Measurements from ENCODE around the gene GPN3.
"Not testable (repeated sequence)": the region's sequence is repeated elsewhere in the genome, so short reads cannot be mapped to it uniquely, and the experiment has no call there.

GPN3 gene

DNA sequence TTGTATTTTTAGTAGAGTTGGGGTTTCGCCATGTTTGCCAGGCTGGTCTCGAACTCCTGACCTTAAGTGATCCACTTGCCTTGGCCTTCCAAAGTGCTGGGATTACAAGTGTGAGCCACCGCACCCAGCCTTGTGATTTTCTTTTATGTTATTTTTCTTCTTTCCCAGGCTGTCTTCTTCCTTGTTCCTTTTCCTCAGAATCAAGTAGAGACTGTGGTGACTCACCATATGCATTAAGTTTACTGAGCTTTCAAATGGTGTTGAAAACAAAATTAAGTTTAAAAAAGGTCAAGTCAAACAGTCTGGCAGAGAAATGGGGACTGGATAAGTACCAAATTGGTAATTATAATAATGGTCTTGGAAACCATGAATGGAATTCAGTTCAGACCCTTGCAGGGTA is 23.6 kb downstream of the GPN3 start:
- DNase-seq (ENCODE audit: low read depth): no peak
- H3K4me3 ChIP-seq (replicated peaks; ENCODE audit: low read depth, low read length): no peak overlapping the region
- TF ChIP-seq CTCF (IDR thresholded peaks at IDR 0.05; ENCODE audit: low read length, missing control alignments): no peak

- peak; percentile 47 for DNase-seq (ENCODE audit: low read depth)
- no peak for TF ChIP-seq CTCF (IDR thresholded peaks at IDR 0.05; ENCODE audit: low read length, missing control alignments)
- H3K4me3 ChIP-seq (replicated peaks; ENCODE audit: low read depth, low read length): no peak overlapping the region
These were observed 31.8 kb downstream of the GPN3 start for GRCh38 chr12:110436231-110436630.

DNA sequence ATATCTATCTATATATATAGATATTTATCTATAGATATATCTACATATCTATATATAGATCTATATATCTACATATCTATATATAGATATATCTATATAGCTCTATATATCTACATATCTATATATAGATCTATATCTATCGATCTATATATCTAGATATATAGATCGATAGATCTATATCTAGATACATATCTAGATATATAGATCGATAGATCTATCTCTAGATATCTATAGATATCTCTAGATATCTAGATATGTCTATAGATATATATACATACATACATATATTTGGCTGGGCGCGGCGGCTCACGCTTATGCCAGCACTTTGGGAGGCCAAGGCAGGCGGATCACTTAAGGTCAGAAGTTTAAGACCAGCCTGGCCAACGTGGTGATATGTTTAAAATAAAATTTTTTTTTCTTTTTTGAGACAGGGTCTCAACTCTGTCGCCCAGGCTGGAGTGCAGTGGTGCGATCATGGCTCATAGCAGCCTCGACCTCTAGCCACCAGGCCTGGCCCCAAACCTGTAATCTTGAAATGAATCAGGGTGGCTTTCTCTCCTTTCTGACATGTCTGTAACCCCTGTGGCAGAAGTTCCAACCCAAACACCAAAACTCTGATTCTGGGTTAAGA is 36.0 kb downstream of the GPN3 start:
- TF ChIP-seq CTCF (IDR thresholded peaks at IDR 0.05; ENCODE audit: low read length, missing control alignments): no peak
- peak overlapping the region; percentile 52 for H3K4me3 ChIP-seq (replicated peaks; ENCODE audit: low read depth, low read length)
- DNase-seq (ENCODE audit: low read depth): no peak

DNA sequence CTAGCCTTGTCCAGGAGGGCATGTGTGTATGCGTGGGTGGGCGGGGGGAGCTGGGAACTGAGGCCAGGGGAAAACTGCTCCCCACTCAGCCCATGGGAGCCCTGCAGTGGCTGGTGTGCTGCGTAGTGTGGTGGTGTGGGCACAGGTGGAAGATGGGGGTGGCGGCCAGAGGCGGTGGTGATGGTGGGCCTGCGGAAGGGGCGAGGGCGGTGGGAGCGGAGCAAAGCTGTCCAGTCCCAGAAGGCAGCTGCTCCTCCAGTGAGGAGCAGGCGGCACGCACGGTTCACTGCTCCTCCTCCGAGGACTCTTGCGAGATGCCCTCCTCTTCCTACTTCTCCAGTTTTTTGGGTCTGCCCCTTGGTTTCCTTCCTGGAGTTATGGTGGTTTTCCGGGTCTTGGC is 38.4 kb downstream of the GPN3 start:
- not testable (repeated sequence) for H3K4me3 ChIP-seq (replicated peaks; ENCODE audit: low read depth, low read length); DNase-seq (ENCODE audit: low read depth)

- DNase-seq (ENCODE audit: low read depth): no peak
These were observed 41.7 kb downstream of the GPN3 start for GRCh38 chr12:110426406-110426805.

GRCh38 chr12:110424237-110424636 is 43.8 kb downstream of the GPN3 start:
- no peak for DNase-seq (ENCODE audit: low read depth)
- H3K4me3 ChIP-seq (replicated peaks; ENCODE audit: low read depth, low read length): no peak overlapping the region
- TF ChIP-seq CTCF (IDR thresholded peaks at IDR 0.05; ENCODE audit: low read length, missing control alignments): no peak

More at GRCh38 chr12:110426406-110426805, 41.7 kb downstream of the GPN3 start:
- TF ChIP-seq CTCF (IDR thresholded peaks at IDR 0.05; ENCODE audit: low read length, missing control alignments): no peak
- H3K4me3 ChIP-seq (replicated peaks; ENCODE audit: low read depth, low read length): no peak overlapping the region

DNA sequence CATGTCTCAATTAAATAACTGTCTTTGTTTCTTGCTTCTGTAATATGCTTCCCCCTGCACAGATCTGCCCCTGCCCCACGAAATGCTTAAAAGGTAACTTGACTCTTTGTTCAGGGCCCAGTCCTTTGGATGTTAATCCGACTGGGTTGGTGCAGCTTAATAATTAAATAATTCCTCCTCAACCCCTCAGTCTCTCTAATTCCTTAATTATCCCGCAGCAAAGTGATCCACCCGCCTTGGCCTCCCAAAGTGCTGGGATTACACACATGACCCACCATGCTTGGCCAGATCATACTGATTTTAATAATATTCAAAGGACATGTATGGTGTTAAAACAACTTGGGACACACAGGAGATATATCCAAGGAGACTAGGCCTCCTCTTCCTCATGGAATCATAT is 46.4 kb downstream of the GPN3 start:
- TF ChIP-seq CTCF (IDR thresholded peaks at IDR 0.05; ENCODE audit: low read length, missing control alignments): no peak
- DNase-seq (ENCODE audit: low read depth): no peak
- H3K4me3 ChIP-seq (replicated peaks; ENCODE audit: low read depth, low read length): no peak overlapping the region

Data from fibroblast of pulmonary artery (primary cell).